ENCODE measurements around the gene MAFB.
"Not testable (repeated sequence)": the region's sequence is repeated elsewhere in the genome, so short reads cannot be mapped to it uniquely, and the experiment has no call there.

MAFB gene

GRCh38 chr20:40689100-40689942 is at the start of gene MAFB:
MAFB (minus strand) TSS chr20:40689236; CDS start chr20:40688850, 386 bp downstream.
- DNase-seq: peak; percentile 22 to 36

GRCh38 chr20:40736468-40736867 is 47.4 kb upstream of the MAFB start:
- not testable (repeated sequence) for DNase-seq

- DNase-seq: no peak
These were observed 40.0 kb upstream of the MAFB start for GRCh38 chr20:40728996-40729395.

GRCh38 chr20:40728470-40728869 is 39.4 kb upstream of the MAFB start:
- no peak for DNase-seq

GRCh38 chr20:40727960-40728359 is 38.9 kb upstream of the MAFB start:
- DNase-seq: no peak

GRCh38 chr20:40726776-40727175 is 37.7 kb upstream of the MAFB start:
- no peak for DNase-seq

GRCh38 chr20:40724566-40724965 is 35.5 kb upstream of the MAFB start:
- no peak for DNase-seq

- no peak for DNase-seq
These were observed 31.8 kb upstream of the MAFB start for GRCh38 chr20:40720826-40721225.

GRCh38 chr20:40720099-40720498 is 31.1 kb upstream of the MAFB start:
- DNase-seq: no peak

GRCh38 chr20:40718982-40719729 is 30.1 kb upstream of the MAFB start:
- no peak for DNase-seq

GRCh38 chr20:40718214-40718977 is 29.4 kb upstream of the MAFB start:
- DNase-seq: no peak

- DNase-seq: no peak
These were observed 28.4 kb upstream of the MAFB start for GRCh38 chr20:40717343-40717865.

- DNase-seq: no peak
These were observed 26.5 kb upstream of the MAFB start for GRCh38 chr20:40715491-40715890.

GRCh38 chr20:40714916-40715315 is 25.9 kb upstream of the MAFB start:
- DNase-seq: no peak

GRCh38 chr20:40714109-40714508 is 25.1 kb upstream of the MAFB start:
- no peak for DNase-seq

- no peak for DNase-seq
These were observed 24.5 kb upstream of the MAFB start for GRCh38 chr20:40713508-40713907.

GRCh38 chr20:40711079-40711478 is 22.0 kb upstream of the MAFB start:
- DNase-seq: no peak

- DNase-seq: no peak
These were observed 21.6 kb upstream of the MAFB start for GRCh38 chr20:40710603-40711002.

GRCh38 chr20:40706977-40707582 is 18.0 kb upstream of the MAFB start:
- DNase-seq: no peak

GRCh38 chr20:40705413-40705812 is 16.4 kb upstream of the MAFB start:
- DNase-seq: no peak

- DNase-seq: no peak
These were observed 15.8 kb upstream of the MAFB start for GRCh38 chr20:40704828-40705227.

GRCh38 chr20:40703975-40704530 is 15.0 kb upstream of the MAFB start:
- DNase-seq: no peak
